H9 (cell line): ENCODE data around the gene ZNF385D. TPM values are rescaled to one million over a fixed set of nuclear protein-coding genes. Genes with fewer than 3 reads are reported as not detected.

Experiments used
- DNase-seq: peaks from one replicate; pipeline ENCODE4 v3.0.0-alpha.2; 2017
- H2AFZ ChIP-seq: one replicate; pipeline ENCODE4 v1.6.1; 2013; ENCODE audit warnings: mild to moderate bottlenecking, low read length, control low read depth, moderate library complexity
- H2AK5ac ChIP-seq: 2 replicates; pipeline ENCODE4 v1.6.1; 2013; ENCODE audit warnings: low read length, control low read depth, mixed read lengths; ENCODE audit not compliant: insufficient read length
- H2BK120ac ChIP-seq: one replicate; pipeline ENCODE4 v1.6.1; 2013; ENCODE audit warnings: low read depth, mild to moderate bottlenecking, low read length, control low read depth, inconsistent platforms; ENCODE audit not compliant: poor library complexity, severe bottlenecking
- H2BK12ac ChIP-seq: 2 replicates; pipeline ENCODE4 v1.6.1; 2013; ENCODE audit warnings: low read length, control low read depth, mixed read lengths, low read depth; ENCODE audit not compliant: insufficient read length
- H2BK15ac ChIP-seq: 2 replicates; pipeline ENCODE4 v1.6.1; 2013; ENCODE audit warnings: low read depth, low read length, control low read depth
- H2BK20ac ChIP-seq: one replicate; pipeline ENCODE4 v1.6.1; 2013; ENCODE audit warnings: low read depth, mild to moderate bottlenecking, low read length, control low read depth, inconsistent platforms; ENCODE audit not compliant: poor library complexity, severe bottlenecking
- H2BK5ac ChIP-seq: 2 replicates; pipeline ENCODE4 v1.6.1; 2013; ENCODE audit warnings: low read length, control low read depth, mixed read lengths; ENCODE audit not compliant: insufficient read length
- H3K14ac ChIP-seq: 2 replicates; pipeline ENCODE4 v1.6.1; 2013; ENCODE audit warnings: low read length, control low read depth; ENCODE audit not compliant: insufficient read depth
- H3K18ac ChIP-seq: 2 replicates; pipeline ENCODE4 v1.6.1; 2013; ENCODE audit warnings: low read depth, mild to moderate bottlenecking, mixed read lengths, low read length, control low read depth; ENCODE audit not compliant: insufficient read length
- H3K23ac ChIP-seq: 2 replicates; pipeline ENCODE4 v1.6.1; 2013; ENCODE audit warnings: low read length, control low read depth, mixed read lengths, low read depth; ENCODE audit not compliant: insufficient read length
- H3K23me2 ChIP-seq: 2 replicates; pipeline ENCODE4 v1.6.1; 2013; ENCODE audit warnings: low read depth, mild to moderate bottlenecking, mixed read lengths, low read length, control low read depth; ENCODE audit not compliant: insufficient read length, poor library complexity, severe bottlenecking
- H3K27ac ChIP-seq: 2 replicates; pipeline ENCODE4 v1.5.1; 2013; ENCODE audit warnings: low read length, control low read depth, mixed read lengths, low read depth; ENCODE audit not compliant: insufficient read length
- H3K27me3 ChIP-seq: 2 replicates; pipeline ENCODE4 v1.6.1; 2013; ENCODE audit warnings: low read length, control low read depth, inconsistent platforms; ENCODE audit not compliant: insufficient read depth
- H3K4ac ChIP-seq: 2 replicates; pipeline ENCODE4 v1.6.1; 2013; ENCODE audit warnings: low read depth, mild to moderate bottlenecking, control low read depth, inconsistent platforms, low read length, moderate library complexity
- H3K4me1 ChIP-seq: 2 replicates; pipeline ENCODE4 v1.6.1; 2013; ENCODE audit warnings: low read length, control low read depth, inconsistent platforms; ENCODE audit not compliant: insufficient read depth
- H3K4me2 ChIP-seq: 2 replicates; pipeline ENCODE4 v1.6.1; 2013; ENCODE audit warnings: low read length, control low read depth, mixed read lengths; ENCODE audit not compliant: insufficient read length, insufficient read depth
- H3K56ac ChIP-seq: 2 replicates; pipeline ENCODE4 v1.6.1; 2013; ENCODE audit warnings: low read depth, mild to moderate bottlenecking, mixed read lengths, low read length, control low read depth; ENCODE audit not compliant: insufficient read length
- H3K79me1 ChIP-seq: 2 replicates; pipeline ENCODE4 v1.6.1; 2013; ENCODE audit warnings: low read depth, mild to moderate bottlenecking, moderate library complexity, low read length, control low read depth, inconsistent platforms; ENCODE audit not compliant: insufficient read depth, poor library complexity, severe bottlenecking
- H3K79me2 ChIP-seq: 2 replicates; pipeline ENCODE4 v1.6.1; 2013; ENCODE audit warnings: low read length, control low read depth, inconsistent platforms; ENCODE audit not compliant: insufficient read depth
- H3K9ac ChIP-seq: 2 replicates; pipeline ENCODE4 v1.6.1; 2013; ENCODE audit warnings: low read length, control low read depth, mixed read lengths; ENCODE audit not compliant: insufficient read length; ENCODE audit errors: extremely low read depth
- H3K9me3 ChIP-seq: one replicate; pipeline ENCODE4 v1.6.1; 2013; ENCODE audit warnings: low read depth, low read length, inconsistent platforms; ENCODE audit not compliant: control insufficient read depth
- H3T11ph ChIP-seq: one replicate; pipeline ENCODE4 v1.6.1; 2013; ENCODE audit warnings: mild to moderate bottlenecking, low read length, control low read depth, inconsistent platforms
- H4K20me1 ChIP-seq: one replicate; pipeline ENCODE4 v1.6.1; 2013; ENCODE audit not compliant: control insufficient read depth, insufficient read length, insufficient read depth
- H4K5ac ChIP-seq: 2 replicates; pipeline ENCODE4 v1.6.1; 2013; ENCODE audit warnings: low read depth, mild to moderate bottlenecking, mixed read lengths, low read length, control low read depth; ENCODE audit not compliant: insufficient read length
- H4K8ac ChIP-seq: replicated peaks from 2 replicates; pipeline ENCODE4 v1.6.1; 2013; ENCODE audit warnings: low read length, control low read depth, mixed read lengths, low read depth; ENCODE audit not compliant: insufficient read length
- H4K91ac ChIP-seq: 2 replicates; pipeline ENCODE4 v1.6.1; 2013; ENCODE audit warnings: low read depth, mild to moderate bottlenecking, moderate library complexity, mixed read lengths, low read length, control low read depth; ENCODE audit not compliant: insufficient read length
- H3K27ac Mint-ChIP-seq, 3 experiments: 2 replicates in 2 of 3; 3 replicates in 1 of 3; pipeline ENCODE4 v1.8.0; 2020 to 2021; ENCODE audit warnings: mixed read lengths in 3 of 3, mild to moderate bottlenecking in 1 of 3, moderate library complexity in 1 of 3
- H3K27me3 Mint-ChIP-seq: 2 replicates; pipeline ENCODE4 v1.8.0; 2021; ENCODE audit warnings: low read depth, mild to moderate bottlenecking, moderate library complexity, mixed read lengths
- H3K36me3 Mint-ChIP-seq, 3 experiments: 2 replicates in 2 of 3; 3 replicates in 1 of 3; pipeline ENCODE4 v1.8.0; 2020 to 2021; ENCODE audit warnings: low read depth in 3 of 3, mixed read lengths in 3 of 3; ENCODE audit not compliant: insufficient read depth in 1 of 3
- H3K4me1 Mint-ChIP-seq, 2 experiments: 2 replicates each; pipeline ENCODE4 v1.8.0; 2020; ENCODE audit warnings: mixed read lengths in 2 of 2
- H3K4me3 Mint-ChIP-seq, 2 experiments: 2 replicates in 1 of 2; 3 replicates in 1 of 2; pipeline ENCODE4 v1.8.0; 2020 to 2021; ENCODE audit warnings: mild to moderate bottlenecking in 2 of 2, mixed read lengths in 2 of 2, moderate library complexity in 1 of 2
- H3K9me3 Mint-ChIP-seq, 2 experiments: 2 replicates in 1 of 2; 3 replicates in 1 of 2; pipeline ENCODE4 v1.8.0; 2020; ENCODE audit warnings: mild to moderate bottlenecking in 2 of 2, mixed read lengths in 2 of 2, moderate library complexity in 1 of 2
- WGBS: extraction: QIAGEN DNeasy Blood & Tissue Kit; methylation state at CpG from one replicate; pipeline ENCODE4 v1.1.7; 2013; ENCODE audit warnings: missing lambda C conversion rate, low lambda C conversion rate, mixed read lengths; ENCODE audit not compliant: insufficient read length; ENCODE audit errors: extremely low coverage; 5-methylcytosine and 5-hydroxymethylcytosine counted together
- total RNA-seq: library from RNA; stranded (reverse); gene quantifications from 2 replicates; pipeline ENCODE4 v1.2.1, GENCODE V29; 2021
- TF ChIP-seq, protein P1 (sequence below): fragments of 200-600 bp; sonication (generic); conservative IDR thresholded peaks from 3 replicates; pipeline ENCODE4 v1.8.0; 2021; ENCODE audit warnings: antibody characterized with exemption, mild to moderate bottlenecking

The ZNF385D gene
- total RNA-seq, 1 experiment from 2014 or later, result 1.5 TPM

DNA sequence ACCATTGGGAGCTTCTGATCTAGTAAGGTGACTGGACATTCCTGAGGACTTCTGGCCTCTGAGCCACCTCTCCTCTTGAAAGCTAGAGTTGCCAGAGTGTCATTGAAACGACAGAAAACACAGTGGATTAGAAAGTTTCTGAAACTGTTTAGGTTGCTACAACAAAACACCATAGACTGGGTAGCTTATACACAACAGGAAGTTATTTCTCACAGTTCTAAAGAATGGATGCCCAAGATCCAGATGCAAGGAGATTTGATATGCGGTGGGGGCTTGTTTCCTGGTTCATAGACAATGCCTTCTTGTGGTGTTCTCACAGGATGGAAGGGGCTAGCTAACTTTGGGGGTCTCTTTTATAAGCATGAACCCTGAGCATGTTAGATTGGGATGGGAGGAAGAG is 43.3 kb upstream of the ZNF385D start:
- Histone ChIP-seq H4K8ac (no peak overlapping the region), H3K23ac (no peak overlapping the region), H2BK12ac (no peak overlapping the region), H3K56ac (no peak overlapping the region), H4K5ac (no peak overlapping the region), H3K27ac (no peak overlapping the region), H3K4me1 (no peaks in the 10 kb centered on the region), H3T11ph (no peak overlapping the region), H3K9ac (no peak overlapping the region), H4K91ac (no peak overlapping the region), H4K20me1 (no peaks in the 10 kb centered on the region), H2AFZ (no peak overlapping the region), H3K4me2 (no peak overlapping the region), H3K27me3 (no peaks in the 10 kb centered on the region), H3K14ac (no peak overlapping the region), H2BK5ac (no peak overlapping the region), H2BK120ac (no peak overlapping the region), H2BK15ac (no peak overlapping the region), H2AK5ac (no peak overlapping the region), H3K18ac (no peak overlapping the region), H3K9me3 (no peaks in the 10 kb centered on the region), H3K23me2 (no peaks in the 10 kb centered on the region), H3K4ac (no peak overlapping the region), H3K79me1 (no peaks in the 10 kb centered on the region), H3K79me2 (no peaks in the 10 kb centered on the region), H2BK20ac (no peak overlapping the region)
- TF ChIP-seq, protein P1, sequence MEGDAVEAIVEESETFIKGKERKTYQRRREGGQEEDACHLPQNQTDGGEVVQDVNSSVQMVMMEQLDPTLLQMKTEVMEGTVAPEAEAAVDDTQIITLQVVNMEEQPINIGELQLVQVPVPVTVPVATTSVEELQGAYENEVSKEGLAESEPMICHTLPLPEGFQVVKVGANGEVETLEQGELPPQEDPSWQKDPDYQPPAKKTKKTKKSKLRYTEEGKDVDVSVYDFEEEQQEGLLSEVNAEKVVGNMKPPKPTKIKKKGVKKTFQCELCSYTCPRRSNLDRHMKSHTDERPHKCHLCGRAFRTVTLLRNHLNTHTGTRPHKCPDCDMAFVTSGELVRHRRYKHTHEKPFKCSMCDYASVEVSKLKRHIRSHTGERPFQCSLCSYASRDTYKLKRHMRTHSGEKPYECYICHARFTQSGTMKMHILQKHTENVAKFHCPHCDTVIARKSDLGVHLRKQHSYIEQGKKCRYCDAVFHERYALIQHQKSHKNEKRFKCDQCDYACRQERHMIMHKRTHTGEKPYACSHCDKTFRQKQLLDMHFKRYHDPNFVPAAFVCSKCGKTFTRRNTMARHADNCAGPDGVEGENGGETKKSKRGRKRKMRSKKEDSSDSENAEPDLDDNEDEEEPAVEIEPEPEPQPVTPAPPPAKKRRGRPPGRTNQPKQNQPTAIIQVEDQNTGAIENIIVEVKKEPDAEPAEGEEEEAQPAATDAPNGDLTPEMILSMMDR, result no peak
- no peak for DNase-seq
- peaks cover 8 to 20% of the 10 kb centered on the region in 2 experiments for H3K4me1 Mint-ChIP-seq
- H3K27me3 Mint-ChIP-seq, result no peaks in the 10 kb centered on the region
- H3K9me3 Mint-ChIP-seq, result no peaks in the 10 kb centered on the region
- no CpG with 5 or more reads among the region's 2 CpGs for WGBS
- H3K4me3 Mint-ChIP-seq, result no peak overlapping the region
- no peak overlapping the region for H3K27ac Mint-ChIP-seq
- no peaks in the 10 kb centered on the region for H3K36me3 Mint-ChIP-seq
